Omental fat pad (tissue), 4 donors: ENCODE data around the gene UBLCP1. TPM values are rescaled to one million over a fixed set of nuclear protein-coding genes. Genes with fewer than 3 reads are reported as not detected.
"Not testable (repeated sequence)": the region's sequence is repeated elsewhere in the genome, so short reads cannot be mapped to it uniquely, and the experiment has no call there.

Source experiments
- ATAC-seq: fragments of 150-250 bp; one replicate; pipeline ENCODE4 v1.9.1; 2016; ENCODE audit warnings: mild to moderate bottlenecking, moderate library complexity; ENCODE audit not compliant: low FRiP score
- DNase-seq: peaks from one replicate; pipeline ENCODE4 v3.0.0-alpha.2; 2019; ENCODE audit warnings: low spot score
- CTCF ChIP-seq, 3 donors: fragments of 450-650 bp; IDR thresholded peaks; one replicate each; pipeline ENCODE4 v1.5.1; 2016 to 2017; ENCODE audit warnings: antibody characterized with exemption in 3 of 3, mild to moderate bottlenecking in 3 of 3, moderate library complexity in 2 of 3
- total RNA-seq, 4 donors: library from RNA; depleted of rRNA; stranded (reverse); fragments of >200 nt; gene quantifications; one replicate each; pipeline ENCODE4 v1.1.0, GENCODE V29; 2016

UBLCP1 gene
- total RNA-seq, 4 donors from 2014 or later, result 10.9 to 24.6 (median 15.4) TPM

GRCh38 chr5:159301466-159301865 is 38.4 kb downstream of the UBLCP1 start:
- no peak for ATAC-seq
- TF ChIP-seq CTCF (IDR thresholded peaks at IDR 0.05), result no peak
- no peak for DNase-seq

GRCh38 chr5:159301929-159302860 is 39.1 kb downstream of the UBLCP1 start:
- DNase-seq, ATAC-seq: not testable (repeated sequence)

- DNase-seq (no peak), ATAC-seq (no peak)
- TF ChIP-seq CTCF (IDR thresholded peaks at IDR 0.05), result no peak
Observed at GRCh38 chr5:159303286-159303685, 40.2 kb downstream of the UBLCP1 start.

GRCh38 chr5:159304961-159305595 is 42.0 kb downstream of the UBLCP1 start:
- TF ChIP-seq CTCF (IDR thresholded peaks at IDR 0.05), result no peak
- ATAC-seq (no peak), DNase-seq (no peak)

- TF ChIP-seq CTCF (IDR thresholded peaks at IDR 0.05), result no peak
- ATAC-seq (no peak), DNase-seq (no peak)
Observed at GRCh38 chr5:159309689-159310433, 46.8 kb downstream of the UBLCP1 start.

- TF ChIP-seq CTCF (IDR thresholded peaks at IDR 0.05), result no peak
- DNase-seq, result no peak
- ATAC-seq, result no peak
Observed at GRCh38 chr5:159310511-159310910, 47.4 kb downstream of the UBLCP1 start.

GRCh38 chr5:159311063-159311462 is 48.0 kb downstream of the UBLCP1 start:
- ATAC-seq (no peak), DNase-seq (no peak)
- no peak for TF ChIP-seq CTCF (IDR thresholded peaks at IDR 0.05)
